ENCODE results near the gene EMX1.

GRCh38 chr2:72952961-72953360 lies 35.6 kb downstream of the EMX1 start:
- TF ChIP-seq EZH2 (IDR thresholded peaks at IDR 0.05; ENCODE audit: low read length, unreplicated experiment) (no peak), CTCF (conservative IDR thresholded peaks at IDR 0.05; ENCODE audit: low read depth, low read length) (no peak)
